ENCODE data around the gene CORO7.

Gene CORO7

GRCh38 chr16:4426021-4426684 is 9.8 kb upstream of the CORO7 start:
- no peak for DNase-seq (ENCODE audit: low read depth)

DNA sequence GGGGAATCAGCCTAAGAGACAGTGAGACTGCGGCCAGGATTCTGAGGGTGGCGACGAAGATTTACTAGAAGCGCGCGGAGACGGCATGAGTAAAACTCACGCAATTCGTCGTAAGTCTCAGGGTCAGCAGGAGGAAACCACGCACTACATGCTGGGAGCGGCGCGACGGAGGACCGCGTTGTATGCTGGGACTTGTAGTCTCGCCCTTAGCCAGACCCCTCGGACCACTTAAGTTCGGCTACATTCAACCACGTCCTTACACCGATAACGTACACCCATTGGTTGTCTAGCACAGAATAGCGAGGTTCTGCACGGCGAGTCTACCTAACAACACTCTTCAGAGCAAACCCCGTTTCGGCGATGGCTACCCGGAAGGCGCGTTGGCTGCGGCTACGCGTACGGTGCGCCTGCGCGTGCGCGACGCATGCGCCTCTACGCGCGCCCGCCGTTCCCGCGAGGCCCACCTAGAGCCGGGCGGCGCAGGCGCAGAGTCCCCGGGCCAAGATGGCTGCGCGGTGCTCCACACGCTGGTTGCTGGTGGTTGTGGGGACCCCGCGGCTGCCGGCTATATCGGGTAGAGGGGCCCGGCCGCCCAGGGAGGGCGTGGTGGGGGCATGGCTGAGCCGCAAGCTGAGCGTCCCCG is 9.1 kb upstream of the CORO7 start, which contains the start of gene DNAJA3:
Gene DNAJA3, plus strand, starts transcription at position 491 of the 643 bp plus-strand sequence. Its CDS starts 14 bp downstream, at position 505.
- DNase-seq (ENCODE audit: low read depth) = peak; percentile 91

GRCh38 chr16:4420505-4421105 is 4.2 kb upstream of the CORO7 start:
- no peak for DNase-seq (ENCODE audit: low read depth)

DNA sequence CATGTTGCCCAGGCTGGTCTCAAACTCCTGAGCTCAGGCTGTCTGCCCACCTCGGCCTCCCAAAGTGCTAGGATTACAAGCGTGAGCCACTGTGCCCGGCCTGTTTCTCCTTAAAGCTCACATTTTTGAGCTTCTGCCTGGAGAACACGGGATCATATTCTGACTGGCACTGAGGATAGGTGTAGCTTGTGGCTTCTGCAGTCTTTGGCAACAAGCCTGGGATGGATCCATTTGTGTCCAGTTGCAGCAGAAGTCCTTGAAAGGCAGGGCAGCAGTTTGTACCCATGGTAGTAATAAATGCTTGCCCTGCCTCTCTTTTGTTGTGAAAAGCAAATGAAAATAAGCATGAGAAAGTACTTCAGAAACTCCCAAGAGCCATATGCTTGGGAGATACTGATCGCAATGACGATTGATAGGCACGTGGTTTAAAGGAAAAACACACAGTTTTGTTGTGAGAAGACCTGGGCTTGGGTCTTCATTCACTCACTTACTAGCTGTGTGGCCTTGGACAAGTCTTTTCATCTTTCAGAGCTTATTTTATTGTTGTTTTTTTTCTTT is 3.1 kb upstream of the CORO7 start:
- no peak for DNase-seq (ENCODE audit: low read depth)

DNA sequence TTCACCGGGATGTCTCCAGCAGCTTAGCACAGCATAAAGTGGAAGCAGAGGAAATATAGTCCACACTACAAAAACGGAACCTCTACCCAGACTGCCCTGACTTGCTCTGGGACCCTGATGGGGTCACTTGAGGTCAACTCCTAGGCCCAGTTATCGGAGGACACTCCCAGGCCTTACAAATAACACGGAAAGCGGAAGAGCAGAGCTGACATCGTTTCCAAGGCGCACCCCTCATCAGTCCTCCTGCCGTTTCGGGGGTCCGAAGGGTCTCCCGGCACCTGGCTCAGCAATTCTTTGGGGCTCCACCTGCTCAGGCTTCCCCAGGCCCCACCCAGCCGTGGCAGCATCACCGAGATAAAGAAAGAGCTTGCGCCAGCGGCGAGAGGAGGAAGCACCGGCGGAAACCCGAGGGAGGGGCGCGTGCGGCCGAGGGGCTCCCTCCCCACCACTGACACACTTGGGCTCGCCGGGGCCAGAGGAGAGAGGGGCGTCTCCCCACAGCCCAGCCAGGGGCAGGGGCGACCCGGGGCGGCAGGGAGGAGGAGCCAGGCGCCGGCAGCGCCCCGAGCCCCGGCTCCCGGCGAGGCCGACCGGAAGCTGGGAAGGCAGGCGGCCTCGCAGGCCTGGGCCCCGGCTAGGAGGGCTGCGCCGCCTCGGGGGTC is 727 bp downstream of the CORO7 start:
- peak; percentile 34 for DNase-seq (ENCODE audit: low read depth)

GRCh38 chr16:4414187-4414917 is 2.0 kb downstream of the CORO7 start:
- peak; percentile 74 for DNase-seq (ENCODE audit: low read depth)

DNA sequence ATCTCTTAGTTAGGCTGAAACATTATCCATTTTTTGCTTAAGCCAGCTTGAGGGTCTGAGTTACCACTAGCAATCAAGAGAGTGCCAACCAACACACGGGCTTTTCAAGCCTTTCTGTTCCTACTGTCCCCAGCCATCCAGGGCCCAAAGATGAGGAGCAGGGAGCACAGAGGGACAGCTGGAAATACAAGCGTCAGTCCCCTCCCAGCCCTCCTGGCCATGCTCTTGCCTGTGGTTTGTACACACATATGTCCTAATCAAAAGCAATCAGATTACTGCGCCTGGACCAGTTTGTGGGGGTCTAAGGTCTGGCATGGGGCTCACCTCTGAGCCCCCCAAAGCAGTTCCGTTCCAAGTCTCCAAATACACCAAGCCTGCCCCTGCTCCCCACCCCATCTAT is 3.5 kb downstream of the CORO7 start:
- no peak for DNase-seq (ENCODE audit: low read depth)

GRCh38 chr16:4412159-4412558 is 4.2 kb downstream of the CORO7 start:
- no peak for DNase-seq (ENCODE audit: low read depth)

DNA sequence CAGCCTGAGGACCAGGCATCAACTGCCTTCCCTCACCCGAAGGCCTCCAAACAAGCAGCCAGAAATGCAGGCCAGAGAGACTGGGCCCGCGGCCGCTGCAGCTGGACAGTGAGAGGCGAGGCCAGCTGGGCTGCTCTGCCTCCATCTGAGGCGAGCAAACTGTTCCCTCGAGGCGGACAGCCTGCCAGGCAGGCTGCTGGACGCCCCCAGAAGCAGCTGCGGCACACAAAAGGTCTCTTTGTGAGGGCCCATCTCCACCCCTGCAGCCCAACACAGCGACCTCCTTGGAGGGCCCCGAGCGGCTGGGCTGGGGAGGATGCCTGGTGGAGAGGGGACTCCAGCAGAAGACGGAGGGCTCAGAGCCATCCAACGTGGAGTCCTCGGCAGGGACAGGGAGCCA is 4.7 kb downstream of the CORO7 start:
- no peak for DNase-seq (ENCODE audit: low read depth)

DNA sequence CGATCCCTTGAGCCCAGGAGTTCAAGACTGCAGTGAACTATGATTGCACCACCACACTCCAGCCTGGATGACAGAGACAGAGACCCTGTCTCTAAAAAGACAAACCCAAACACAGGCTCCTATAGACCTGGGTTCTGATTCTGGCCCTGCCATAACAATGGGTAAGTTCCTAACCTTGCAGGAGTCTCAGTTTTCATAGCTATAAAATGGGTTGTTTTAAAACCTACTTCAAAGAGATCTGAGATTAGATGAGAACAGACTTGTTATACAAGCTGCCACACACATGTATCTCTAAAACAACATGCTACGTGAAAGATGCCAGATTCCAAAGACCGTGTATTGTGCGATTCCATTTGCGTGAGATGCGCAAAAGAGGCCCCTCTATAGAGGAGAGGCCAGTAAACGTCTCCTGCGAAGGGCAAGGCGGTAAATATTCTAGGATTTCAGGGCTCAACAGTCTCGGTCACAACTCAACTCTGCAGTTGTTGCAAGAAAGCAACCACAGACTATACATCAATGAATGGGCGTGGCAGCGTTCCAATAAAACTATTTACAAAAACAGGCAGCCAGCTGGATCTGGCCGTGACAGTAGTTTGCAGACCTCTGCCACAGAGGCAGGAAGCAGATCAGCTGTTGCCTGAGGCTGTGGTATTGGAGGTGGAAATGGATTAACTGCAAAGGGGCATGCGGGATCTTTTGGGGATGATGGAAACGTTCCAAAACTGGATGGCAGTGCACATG is 5.9 kb downstream of the CORO7 start:
- no peak for DNase-seq (ENCODE audit: low read depth)

DNA sequence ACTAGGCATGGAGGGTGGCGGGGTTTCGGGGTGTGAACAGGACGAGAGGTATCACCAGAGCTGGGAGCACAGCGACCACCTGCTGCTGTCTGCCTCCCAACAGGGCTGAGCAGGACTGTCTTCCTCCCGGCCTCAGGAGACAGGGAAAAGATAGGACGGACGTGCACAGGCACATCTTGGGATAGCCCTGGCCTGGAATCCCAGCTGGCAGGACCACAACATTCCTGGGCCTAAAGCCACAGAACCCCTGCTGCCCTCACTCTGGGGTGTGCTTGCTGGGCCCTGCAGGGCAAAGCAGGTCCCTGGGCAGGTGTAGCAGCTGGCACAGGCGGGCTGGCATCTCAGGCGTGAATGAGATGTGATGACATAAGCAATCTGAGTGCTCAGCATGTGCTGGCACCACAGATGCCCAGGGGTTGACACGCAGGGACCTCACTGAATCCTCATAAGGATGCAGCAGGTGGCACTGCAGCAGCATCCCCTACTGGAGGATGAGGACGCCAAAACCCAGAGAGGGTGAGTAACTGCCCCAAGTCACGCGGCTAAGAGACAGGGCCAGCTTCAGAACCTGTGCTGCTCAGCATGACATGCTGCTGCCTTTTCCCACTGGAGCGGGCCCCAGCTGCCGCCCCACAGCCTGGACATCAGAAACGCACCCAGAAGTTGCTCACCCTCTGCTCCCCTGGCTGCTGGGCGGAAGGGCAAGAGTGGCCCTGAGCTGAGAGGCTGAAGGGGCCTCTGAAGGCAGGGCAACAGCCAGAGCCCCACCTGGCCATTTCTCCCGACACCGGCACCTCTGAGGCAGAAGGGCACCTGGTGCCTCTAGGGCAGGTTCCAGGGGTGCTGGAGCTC is 7.1 kb downstream of the CORO7 start:
- DNase-seq (ENCODE audit: low read depth) = no peak

DNA sequence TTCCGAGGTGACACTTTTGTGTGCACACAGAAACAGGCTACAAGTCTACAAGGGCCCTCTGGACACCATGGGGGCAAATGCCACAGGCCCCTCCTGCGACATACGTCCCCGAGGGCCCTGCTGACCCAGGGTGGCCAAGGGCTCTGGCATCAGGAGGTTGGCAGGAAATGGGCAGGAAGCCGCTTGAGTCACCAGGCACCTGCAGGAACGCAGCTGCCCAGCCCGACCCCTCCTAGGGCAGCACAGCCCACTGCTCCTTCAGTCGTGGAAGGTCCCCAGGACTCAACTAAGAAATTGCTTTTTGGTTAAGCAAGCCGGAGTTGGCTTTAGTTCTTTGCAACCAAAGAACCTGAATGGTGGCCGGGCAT is 8.1 kb downstream of the CORO7 start:
- DNase-seq (ENCODE audit: low read depth) = no peak

- no peak for DNase-seq (ENCODE audit: low read depth)
These were observed 8.7 kb downstream of the CORO7 start for GRCh38 chr16:4407543-4408322.

DNA sequence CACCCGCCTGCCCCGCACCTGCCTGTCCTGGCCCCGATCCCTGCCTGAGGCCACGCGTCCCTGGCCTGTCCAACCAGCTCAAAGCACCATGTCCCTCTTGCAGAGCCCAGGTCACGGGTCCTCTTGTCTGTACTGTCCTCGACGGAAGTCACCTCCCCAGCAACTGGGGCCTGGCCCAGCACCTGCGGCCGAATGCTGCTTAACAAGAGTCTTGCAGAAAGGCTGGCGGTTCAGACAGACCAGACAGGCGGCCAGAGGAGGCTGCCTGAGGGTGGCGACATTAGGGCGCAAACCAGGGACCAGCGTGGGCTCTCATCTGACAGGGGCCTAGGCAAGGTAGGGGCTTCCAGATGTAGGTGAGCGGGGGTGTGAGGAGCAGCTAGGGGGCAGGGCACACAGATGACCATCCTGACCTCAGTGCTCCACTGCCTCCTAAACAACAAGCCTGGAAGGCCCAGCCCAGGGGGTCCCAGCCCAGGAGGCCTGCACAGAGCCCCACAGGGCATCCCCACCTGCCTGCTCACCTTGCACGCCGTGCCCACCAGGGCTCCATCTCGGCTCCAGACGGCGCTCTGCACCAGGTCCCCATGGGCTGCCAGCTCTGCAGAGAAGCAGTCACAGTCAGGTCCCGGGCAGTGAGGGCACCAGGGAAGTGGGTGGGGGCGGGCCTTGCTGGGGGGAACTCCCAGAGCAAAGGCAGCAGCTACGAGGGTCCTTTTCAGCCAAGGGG is 11.3 kb downstream of the CORO7 start:
- no peak for DNase-seq (ENCODE audit: low read depth)

- no peak for DNase-seq (ENCODE audit: low read depth)
These were observed 12.0 kb downstream of the CORO7 start for GRCh38 chr16:4404247-4404966.

DNA sequence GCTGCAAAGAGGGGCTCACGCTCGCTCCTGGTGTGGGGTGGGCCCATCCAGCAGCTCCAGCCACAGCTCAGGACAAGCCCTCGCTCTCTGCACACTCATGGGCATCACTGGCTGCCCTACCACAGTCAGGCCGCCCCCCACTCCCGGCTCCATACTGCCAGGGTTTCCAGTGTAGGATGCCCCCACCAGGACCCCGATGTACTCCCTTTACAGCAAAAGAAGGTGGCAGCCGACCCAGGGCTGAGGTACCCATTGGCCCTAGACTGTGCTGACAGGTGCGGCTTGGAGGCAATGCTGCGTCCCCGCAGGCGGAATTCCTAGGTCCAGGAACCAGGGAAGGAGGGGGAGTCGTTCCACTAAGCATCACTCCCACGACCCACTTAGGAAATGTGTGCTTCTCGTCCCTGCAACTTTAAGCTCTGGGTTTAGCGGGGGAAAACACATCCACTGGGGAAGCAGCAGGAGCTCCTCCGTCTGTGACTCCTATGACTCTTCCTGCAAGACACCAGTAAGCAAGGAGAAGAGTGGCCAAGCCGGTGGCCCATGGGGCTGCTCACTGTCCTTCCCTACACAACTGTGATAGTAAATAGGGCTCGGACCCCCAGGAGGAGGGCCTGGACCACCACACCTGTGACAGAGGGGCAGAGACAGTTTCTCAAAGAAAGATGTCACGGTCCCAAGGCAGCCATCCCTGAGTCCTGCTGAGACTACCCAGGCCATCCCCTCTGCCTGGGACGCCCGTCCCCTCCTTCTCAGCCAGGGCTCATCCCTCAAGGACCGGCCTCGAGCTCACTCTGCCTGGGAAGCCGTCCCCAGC is 13.1 kb downstream of the CORO7 start:
- DNase-seq (ENCODE audit: low read depth) = no peak

GRCh38 chr16:4402439-4403132 is 13.8 kb downstream of the CORO7 start:
- peak; percentile 60 for DNase-seq (ENCODE audit: low read depth)
